RWPE2 (cell line): ENCODE measurements around the gene SPECC1L.

ENCODE experiments used
- ATAC-seq: fragments of 200-7000 bp; cut with Tn5 transposase; 3 replicates; pipeline ENCODE4 v1.9.1; 2021; ENCODE audit warnings: low read depth
- DNase-seq: peaks from one replicate; pipeline ENCODE4 v3.0.0-alpha.2; 2020; ENCODE audit warnings: low spot score
- H3K27ac ChIP-seq: fragments of 450-650 bp; 2 replicates; pipeline ENCODE4 v1.5.1; 2017; ENCODE audit warnings: mild to moderate bottlenecking; ENCODE audit not compliant: poor library complexity, severe bottlenecking
- H3K27me3 ChIP-seq: fragments of 250-450 bp; sonication (Bioruptor Pico); 2 replicates; pipeline ENCODE4 v1.5.1; 2021; ENCODE audit warnings: mild to moderate bottlenecking, moderate library complexity; ENCODE audit not compliant: insufficient read depth, poor library complexity, severe bottlenecking
- H3K36me3 ChIP-seq: fragments of 250-450 bp; sonication (Bioruptor Pico); 2 replicates; pipeline ENCODE4 v1.5.1; 2020; ENCODE audit warnings: low read depth, mild to moderate bottlenecking, moderate library complexity
- H3K4me1 ChIP-seq: fragments of 250-450 bp; sonication (Bioruptor Pico); 2 replicates; pipeline ENCODE4 v1.5.1; 2021; ENCODE audit warnings: mild to moderate bottlenecking, moderate library complexity; ENCODE audit not compliant: insufficient read depth, poor library complexity, severe bottlenecking
- H3K4me3 ChIP-seq: fragments of 250-450 bp; sonication (Bioruptor Pico); 2 replicates; pipeline ENCODE4 v1.5.1; 2021; ENCODE audit warnings: mild to moderate bottlenecking, moderate library complexity; ENCODE audit not compliant: severe bottlenecking
- H3K9me3 ChIP-seq: fragments of 250-450 bp; sonication (Bioruptor Pico); 2 replicates; pipeline ENCODE4 v1.5.1; 2021; ENCODE audit warnings: mild to moderate bottlenecking, moderate library complexity; ENCODE audit not compliant: severe bottlenecking
- CTCF ChIP-seq: fragments of 450-650 bp; IDR thresholded peaks from one replicate; pipeline ENCODE4 v1.5.1; 2017; ENCODE audit warnings: mild to moderate bottlenecking, moderate library complexity; ENCODE audit not compliant: poor library complexity, severe bottlenecking

The SPECC1L gene

DNA sequence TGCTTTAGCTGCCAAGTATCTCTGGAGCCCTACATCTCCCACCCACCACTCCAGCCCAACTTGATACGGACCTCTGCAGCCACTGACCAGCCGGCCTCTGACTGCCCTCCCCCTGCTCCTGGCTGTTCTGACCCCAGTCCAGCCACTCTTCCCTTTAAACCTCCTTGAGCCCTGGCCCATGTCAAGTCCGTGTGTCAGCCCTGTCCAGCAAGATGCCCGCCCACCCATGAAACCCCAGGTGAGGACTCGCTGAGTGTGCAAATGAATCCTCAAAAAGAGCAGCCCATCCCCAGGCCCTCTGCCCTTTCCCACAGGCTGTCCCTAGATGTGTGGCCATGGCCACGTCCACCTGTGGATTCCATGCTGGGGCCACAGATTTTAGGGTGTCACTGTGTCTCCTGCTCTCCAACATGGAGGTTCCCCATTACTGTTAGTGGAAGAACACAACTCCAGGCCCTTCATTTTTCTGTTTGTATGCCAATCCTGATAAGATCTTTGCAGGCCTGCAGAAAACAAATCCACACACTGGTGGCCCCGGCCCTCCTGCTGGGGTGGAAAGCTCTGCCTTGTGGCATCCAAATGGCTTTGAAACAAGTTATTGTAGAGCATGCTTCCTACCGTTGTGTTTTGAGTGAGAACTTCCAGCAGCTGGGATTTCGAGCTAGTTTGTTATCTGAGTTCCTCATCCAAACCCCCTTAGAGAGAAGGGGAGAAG is 134.1 kb downstream of the SPECC1L start:
- no peak for TF ChIP-seq CTCF
- no peaks in the 10 kb centered on the region for H3K9me3 ChIP-seq
- H3K36me3 ChIP-seq: peaks cover 29% of the 10 kb centered on the region
- H3K4me1 ChIP-seq: peaks cover 17% of the 10 kb centered on the region
- DNase-seq (no peak), ATAC-seq (no peak)
- H3K27me3 ChIP-seq: no peaks in the 10 kb centered on the region
- H3K27ac ChIP-seq: no peak overlapping the region
- no peak overlapping the region for H3K4me3 ChIP-seq

- ATAC-seq (no peak), DNase-seq (no peak)
- H3K4me3 ChIP-seq: no peak overlapping the region
- H3K27me3 ChIP-seq: no peaks in the 10 kb centered on the region
- no peak overlapping the region for H3K27ac ChIP-seq
- peaks cover 29% of the 10 kb centered on the region for H3K36me3 ChIP-seq
- H3K4me1 ChIP-seq: peaks cover 17% of the 10 kb centered on the region
- H3K9me3 ChIP-seq: no peaks in the 10 kb centered on the region
- no peak for TF ChIP-seq CTCF
Measured at GRCh38 chr22:24405631-24406321, 135.1 kb downstream of the SPECC1L start.

- no peak for DNase-seq
- Histone ChIP-seq H3K4me1 (peaks cover 17% of the 10 kb centered on the region), H3K27ac (no peak overlapping the region), H3K27me3 (no peaks in the 10 kb centered on the region), H3K36me3 (peaks cover 26% of the 10 kb centered on the region), H3K9me3 (no peaks in the 10 kb centered on the region), H3K4me3 (no peak overlapping the region)
- ATAC-seq: no peak
- TF ChIP-seq CTCF: no peak
Measured at GRCh38 chr22:24406322-24407277, 136.0 kb downstream of the SPECC1L start.

DNA sequence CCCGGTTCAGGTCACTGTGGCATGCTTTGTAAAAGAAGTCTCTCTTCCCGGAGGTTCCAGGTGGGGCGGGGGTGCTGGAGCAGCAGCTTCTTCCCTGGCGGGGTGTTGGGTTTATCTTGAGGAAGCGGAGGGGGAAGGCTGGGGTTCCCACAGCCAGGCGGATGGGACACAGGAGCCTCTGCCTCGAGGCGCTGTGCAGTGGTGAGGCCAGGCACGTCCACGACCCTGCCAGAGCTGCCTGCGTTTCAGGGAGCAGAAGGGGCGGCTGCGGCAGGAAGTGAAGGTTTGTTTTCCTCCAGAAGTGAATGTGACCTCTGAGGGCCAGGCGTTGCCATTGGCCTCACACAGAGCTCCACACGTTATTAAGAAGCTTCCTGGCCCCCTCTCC is 136.6 kb downstream of the SPECC1L start:
- Histone ChIP-seq H3K4me1 (peaks cover 14% of the 10 kb centered on the region), H3K27me3 (no peaks in the 10 kb centered on the region), H3K36me3 (peaks cover 25% of the 10 kb centered on the region)

More for the DNA sequence above, 136.6 kb downstream of the SPECC1L start:
- DNase-seq: no peak
- Histone ChIP-seq H3K4me3 (no peak overlapping the region), H3K27ac (no peak overlapping the region), H3K9me3 (no peaks in the 10 kb centered on the region)
- no peak for TF ChIP-seq CTCF
- ATAC-seq: no peak
